CD4-positive, alpha-beta T cell treated with Interleukin-1 beta for 1 hour (primary cell): ENCODE results near the gene SLC24A4.
"Not testable (repeated sequence)": the region's sequence is repeated elsewhere in the genome, so short reads cannot be mapped to it uniquely, and the experiment has no call there.

ENCODE experiments used
- DNase-seq, 2 donors: peaks; one replicate each; pipeline ENCODE4 v3.0.0-alpha.2; 2020 to 2022

The SLC24A4 gene

DNA sequence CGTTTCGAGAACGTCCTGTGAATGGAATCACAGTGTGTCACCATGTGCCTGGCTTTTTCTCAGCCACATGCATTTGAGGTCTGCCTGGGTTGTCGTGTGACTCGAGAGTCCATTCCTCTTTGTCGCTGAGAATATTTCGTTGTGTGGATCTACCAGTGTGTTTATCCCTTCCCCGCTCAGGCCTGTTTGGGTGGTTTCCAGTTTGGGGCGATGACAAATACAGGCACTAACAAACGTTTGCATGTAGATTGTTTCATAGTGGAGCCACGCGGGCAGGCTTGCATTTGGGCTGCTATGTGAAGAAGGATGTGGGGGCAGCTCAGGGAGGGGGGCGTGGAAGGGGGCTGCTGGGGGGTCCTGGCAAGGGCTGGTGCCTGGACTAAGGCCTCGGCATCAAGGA, 204.8 kb downstream of the SLC24A4 start:
- no peak for DNase-seq

DNA sequence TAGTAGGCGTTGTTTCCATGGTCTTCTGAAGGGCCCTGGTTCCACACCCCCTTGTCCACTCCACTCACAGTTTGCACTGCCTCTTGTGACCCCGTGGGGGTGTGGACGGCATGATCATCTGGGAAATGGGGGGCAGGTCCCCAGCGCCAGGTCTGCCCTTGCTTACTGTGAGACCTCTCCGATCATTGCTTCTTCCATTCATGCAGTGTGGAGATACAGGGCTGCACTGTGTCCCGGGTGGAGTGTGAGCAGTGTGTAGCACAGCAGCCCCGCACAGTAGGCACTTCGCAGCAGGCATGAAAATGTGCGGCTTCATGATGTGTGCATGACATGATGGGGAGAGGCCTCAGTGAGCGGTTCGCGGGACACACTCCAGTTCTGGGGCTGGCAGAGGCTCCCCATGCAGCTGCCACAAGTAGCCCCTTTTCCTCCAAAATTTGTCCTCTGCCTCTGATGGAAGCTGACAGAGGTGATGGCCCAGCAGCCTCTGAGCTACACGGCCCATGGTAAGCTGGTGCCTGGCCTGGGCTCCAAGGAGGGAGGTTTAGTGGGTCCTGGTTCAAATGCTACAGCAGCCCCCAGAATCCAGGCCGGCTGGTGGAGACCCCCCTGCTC, 205.6 kb downstream of the SLC24A4 start:
- no peak for DNase-seq

DNA sequence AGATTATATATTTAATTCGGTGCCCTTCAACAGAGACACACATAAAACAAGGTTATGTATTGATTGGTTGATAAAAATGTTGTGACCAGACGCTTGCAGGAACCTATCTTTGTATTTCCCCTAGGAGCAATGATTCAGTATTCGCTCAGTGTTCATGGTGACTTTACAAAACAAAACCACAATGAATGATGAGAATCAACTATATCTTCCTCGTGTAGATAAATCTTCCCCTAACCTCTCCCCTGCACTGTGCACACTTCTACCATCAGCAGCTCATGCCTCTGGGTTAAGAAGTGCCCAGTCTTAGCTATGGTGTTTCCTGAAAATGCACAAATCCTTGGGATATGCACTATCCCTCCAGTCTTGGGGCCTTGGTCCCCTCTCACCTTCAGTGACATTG, 206.9 kb downstream of the SLC24A4 start:
- no peak for DNase-seq

DNA sequence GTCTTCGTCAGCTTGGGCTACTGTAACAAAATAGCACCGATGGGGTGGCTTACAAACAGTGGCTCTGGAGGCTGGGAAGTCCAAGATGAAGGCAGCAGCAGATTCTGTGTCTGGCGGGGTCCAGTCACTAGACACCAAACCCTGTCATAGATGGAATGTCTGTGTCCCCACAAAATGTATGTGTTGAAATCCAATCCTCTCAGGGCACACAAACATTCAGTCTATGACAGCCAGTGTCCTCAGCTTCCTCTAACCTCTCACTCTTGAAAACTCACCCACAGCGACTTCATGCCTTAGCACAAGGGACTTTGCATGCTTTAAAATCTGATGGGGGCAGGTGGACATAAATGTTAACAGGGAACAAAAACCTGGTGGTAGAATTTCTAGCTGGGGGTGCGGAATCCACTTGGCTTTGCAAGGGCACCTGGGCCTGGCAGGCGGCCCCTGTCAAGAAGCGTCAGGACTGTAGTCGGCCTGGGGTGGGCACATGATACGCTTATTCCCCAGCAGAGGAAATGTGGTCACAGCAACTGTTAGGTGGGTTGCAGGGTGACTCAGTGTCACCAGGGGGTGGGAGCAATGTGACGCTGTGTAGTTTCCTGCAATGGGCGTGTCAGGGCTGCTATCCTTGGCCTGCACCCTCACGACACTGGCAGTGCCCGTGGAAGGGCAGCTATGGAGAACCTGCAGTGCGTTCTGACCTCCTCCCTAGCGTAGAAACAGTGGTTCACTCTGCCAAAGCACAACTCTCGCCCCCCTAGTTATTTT, 208.3 kb downstream of the SLC24A4 start:
- peak; percentile 82 to 86 for DNase-seq

DNA sequence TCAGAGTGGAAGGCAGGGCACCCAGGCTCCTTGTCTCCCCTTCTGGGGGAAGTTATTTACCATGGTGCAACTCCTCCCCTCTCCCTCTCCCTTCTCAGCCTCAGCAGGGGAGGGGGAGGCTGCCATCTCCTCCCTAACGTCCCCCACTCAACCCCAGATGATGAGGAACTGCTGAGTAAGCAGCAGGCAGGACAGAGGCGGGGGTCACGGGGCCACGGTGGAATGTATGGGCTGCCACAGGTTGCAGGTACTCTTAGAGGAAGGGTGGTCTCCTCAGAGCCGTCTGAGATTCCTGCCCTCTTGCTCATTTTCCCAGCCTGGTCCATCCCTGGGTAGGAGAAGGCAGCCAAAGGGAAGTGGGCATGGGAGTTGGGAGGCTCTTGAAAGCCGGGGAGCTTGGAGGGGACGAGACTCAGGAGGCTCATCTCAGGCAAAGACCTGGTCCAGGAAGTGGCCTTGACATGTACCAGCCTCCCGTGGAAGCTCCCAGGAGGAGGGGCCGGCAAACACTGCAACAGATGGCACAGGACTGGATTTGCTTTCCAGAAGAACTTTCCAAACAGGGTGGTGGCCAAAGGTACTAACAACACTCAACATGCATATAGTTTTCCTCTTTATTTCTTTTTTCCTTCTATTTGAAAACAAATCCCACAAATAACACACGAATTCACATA, 209.7 kb downstream of the SLC24A4 start:
- DNase-seq: no peak

DNA sequence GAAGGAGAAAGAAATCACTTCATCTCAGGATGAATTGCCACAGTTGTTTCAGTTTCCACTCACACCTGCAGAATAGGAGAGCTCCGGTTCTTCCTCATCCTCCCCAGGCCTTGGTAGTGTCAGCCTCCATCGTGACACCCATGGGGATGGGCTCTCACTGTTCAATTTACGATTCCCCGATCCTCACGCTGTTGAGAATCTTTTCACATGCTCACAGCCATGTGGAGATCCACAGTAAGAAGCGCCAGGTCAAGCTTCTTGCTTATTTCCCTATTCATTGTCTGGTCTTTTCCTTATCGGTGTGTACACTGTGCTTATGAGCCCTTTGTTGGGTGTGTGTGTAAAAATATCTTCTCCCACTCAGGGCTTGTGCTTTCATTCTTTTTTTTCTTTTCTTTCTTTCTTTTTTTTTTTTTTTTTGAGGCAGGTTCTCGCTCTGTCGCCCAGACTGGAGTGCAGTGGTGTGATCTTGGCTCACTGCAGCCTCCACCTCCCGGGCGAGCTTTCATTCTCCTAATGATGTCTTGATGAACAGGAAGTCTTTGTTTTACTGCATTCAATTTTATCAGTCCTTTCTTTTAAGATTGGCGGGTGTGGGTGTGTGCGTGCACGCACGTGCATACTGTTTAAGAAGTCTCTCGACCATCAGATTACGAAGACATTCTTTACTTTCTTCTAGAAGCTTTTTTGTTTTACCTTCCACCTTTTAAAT, 212.1 kb downstream of the SLC24A4 start:
- DNase-seq: peak in 1 of 2 donors; percentile 45

DNA sequence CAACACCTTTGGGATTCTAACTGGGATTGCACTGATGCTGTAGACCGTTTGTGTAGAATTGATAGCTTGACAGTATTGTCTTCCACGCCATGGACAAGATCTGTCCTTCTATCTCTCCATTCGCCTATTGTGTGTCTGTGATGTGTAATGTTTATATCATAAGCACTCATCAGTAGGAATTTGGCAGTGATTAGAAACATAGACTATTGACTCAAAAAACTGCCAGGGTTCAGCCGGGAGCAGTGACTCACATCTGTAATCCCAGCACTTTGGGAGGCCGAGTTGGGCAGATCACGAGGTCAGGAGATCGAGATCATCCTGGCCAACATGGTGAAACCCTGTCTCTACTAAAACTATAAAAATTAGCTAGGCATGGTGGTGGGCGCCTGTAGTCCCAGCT, 213.3 kb downstream of the SLC24A4 start:
- DNase-seq: not testable (repeated sequence)

DNA sequence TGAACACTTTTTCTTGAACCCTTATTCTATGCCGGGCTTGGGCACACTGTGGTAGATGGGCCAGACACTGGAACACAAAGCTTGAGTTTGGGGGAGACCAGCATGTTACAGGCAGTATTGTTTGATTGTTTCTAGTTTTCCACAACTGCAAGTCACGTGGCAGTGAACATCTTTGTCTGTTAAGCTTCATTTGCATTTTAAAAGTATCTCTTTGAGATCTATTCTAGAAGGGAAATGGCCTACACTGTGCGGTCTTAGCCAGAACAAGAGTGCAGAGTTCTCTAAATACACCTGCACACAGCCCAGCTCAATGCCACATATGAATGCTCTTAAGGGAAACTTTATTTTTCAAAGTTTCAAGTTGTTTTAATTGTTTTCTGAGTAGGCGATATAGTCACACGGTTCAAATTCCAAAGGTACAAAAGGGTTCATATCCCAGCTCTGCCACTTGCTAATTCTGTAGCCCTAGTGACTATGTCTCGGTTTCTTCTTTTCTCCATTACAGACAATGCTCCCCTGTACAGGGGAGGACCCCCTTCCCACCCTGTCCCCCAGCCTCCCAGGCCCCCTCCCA, 215.5 kb downstream of the SLC24A4 start:
- DNase-seq: no peak

DNA sequence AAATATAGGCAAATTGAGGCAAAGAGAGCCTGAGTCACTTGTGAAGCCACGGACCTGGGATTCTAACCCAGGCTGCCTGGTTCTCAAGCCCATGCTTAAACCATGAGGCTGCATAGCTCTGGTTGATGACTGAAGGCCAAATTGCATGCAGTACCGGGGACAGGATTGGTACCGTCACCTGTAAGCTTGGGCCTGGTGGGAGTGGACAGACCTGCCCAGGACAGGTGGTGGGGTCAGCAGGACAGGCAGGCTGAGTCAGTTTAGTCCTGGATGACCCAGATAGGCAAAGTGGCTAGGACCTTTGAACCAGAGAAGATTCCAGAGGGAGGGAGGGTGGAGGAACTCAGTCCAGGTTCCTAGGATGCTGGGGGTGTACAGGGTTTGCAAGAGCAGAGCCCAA, 216.5 kb downstream of the SLC24A4 start:
- no peak for DNase-seq

DNA sequence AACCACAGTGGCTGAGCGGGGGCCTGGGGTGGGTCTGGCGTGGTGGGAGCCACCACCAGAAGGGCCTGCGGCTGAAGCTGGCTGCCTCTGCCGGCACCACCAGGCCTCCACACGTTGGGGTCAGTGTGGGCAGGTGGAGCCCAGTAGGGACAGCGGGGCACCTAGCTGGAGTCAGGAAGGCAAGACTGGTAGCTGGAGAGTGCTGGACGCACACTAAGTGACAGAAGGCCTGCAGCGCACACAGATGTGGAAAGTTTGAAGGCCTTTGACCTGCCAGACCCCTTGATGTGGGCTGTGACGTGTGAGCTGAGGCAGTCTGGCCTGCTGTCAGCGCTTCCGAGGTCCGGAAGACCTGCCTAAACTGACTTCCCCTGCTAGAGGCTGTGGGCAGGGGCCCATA, 216.9 kb downstream of the SLC24A4 start:
- peak; percentile 21 to 46 for DNase-seq

DNA sequence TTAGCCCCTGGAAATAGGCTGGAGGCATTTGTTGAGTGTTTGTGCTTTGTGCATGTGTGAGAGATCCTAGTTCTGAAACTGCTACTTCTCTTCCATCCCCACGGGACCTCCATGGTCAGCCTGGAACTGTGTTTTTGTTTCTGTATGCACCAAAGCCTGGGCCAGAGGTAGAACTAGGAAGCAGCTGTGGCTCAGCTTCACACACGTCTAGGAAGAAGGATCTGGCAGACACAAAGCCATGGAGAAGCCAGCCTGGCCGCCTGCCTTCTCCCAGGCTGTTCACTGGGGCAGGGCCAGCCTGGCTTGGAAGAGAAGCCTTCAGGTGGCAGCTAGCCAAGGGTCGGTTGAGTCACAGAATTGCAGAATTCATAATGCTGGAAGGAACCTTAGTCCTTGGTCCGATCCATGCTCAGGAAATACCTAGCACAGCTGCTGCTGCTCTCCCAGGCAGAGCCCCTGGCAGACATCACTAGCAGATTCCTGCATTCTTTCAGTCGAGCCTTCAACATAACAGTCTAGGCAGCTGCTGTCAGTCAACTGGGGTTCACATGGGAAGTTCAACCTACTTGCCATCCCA, 217.6 kb downstream of the SLC24A4 start:
- DNase-seq: no peak

DNA sequence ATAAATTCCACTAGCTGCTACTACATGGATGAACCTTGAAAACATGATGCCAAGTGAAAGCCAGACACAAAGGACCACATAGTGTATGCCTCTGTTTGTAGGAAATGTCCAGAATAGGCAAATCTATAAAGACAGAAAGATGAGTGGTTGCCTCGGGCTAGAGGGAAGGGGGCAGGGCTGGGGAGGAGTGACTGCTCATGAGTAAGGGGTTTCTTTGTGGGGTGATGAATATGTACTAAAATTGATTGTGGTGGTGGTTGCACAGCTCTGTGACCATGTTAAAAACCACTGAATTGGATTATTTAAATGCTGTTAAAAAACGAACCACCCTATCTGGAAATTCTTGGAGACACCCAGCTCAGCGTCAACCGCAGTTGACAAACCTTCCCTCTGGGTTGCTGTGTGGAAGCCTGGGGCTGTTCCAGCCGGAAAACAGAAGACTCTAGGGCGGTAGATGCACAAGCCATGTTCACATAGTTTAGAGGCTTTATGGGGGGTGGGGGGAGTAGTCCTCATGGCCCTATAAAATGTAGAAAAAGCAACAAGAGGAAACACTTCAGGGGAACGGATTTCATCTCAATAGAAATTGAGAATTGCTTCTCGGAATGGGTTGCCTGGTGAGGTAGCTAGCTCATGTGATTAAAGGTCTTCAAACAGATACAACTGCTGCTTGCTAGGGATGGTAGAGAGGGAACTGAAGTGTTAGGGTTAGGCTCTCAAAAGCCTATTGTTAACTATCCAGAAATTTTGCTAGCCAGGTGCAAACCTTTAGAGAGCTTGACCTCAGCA, 220.0 kb downstream of the SLC24A4 start:
- no peak for DNase-seq

DNA sequence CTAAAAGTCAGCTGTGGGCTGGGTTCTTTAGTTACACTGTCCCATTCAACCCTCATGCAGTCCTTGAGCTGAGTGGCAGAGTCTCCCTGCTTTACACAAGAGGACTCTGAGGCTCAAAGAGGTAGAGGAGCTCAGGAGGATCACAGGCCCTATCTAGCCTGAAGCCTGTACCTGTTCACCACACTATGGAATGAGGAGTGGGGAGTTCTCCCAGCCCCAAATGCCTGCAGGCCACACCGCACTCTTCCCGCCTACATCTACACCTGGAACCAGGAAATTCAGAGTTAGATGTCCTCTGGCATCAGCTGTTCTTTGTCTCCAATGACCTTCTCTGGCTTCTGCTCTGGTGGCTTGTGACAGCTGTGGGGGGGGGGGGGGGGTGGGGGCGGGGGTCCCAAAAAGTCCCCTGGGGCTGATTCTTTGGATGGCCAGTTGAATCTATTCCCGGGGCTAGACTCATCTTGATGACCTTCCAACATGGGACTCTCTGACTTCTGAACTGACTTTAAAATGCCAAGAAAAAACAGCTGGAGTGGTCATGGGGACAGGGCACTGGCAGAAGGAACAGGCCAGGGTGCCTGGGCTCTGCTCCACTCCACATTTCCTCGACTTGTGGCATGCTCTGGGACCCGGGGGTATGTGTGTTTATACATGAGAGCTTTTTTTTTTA, 221.2 kb downstream of the SLC24A4 start:
- no peak for DNase-seq

DNA sequence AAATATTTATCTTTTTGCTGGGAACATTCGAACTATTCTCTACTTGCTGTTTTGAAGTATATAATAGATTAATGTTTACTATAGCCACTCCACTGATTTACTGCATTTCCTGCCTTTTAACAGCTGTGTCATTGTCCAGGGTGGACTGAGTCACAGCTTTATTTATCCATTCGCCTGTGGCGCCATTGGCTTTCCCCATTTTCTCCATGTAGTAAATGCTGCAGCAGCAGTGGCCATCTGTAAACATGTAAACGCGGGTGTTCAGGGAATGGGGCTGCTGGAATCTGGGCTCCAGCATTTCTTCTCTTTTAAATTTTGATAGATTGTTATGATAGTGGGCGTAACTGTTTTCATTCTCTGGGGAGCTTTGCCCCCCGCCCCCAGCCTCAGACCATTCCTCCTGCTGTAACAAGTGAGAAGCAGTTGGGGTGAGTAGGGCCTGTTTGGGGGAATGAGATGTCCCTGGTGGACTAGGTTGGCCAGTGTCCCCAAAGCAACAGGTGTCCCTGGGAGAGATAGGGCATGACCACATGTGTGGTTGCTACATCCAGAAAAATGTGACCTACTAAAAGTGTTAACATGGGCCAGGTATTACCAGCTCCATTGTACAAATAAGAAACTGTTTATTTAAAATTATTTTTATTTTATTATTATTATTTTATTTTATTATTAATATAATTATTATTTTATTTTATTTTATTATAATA, 223.5 kb downstream of the SLC24A4 start:
- DNase-seq: no peak

DNA sequence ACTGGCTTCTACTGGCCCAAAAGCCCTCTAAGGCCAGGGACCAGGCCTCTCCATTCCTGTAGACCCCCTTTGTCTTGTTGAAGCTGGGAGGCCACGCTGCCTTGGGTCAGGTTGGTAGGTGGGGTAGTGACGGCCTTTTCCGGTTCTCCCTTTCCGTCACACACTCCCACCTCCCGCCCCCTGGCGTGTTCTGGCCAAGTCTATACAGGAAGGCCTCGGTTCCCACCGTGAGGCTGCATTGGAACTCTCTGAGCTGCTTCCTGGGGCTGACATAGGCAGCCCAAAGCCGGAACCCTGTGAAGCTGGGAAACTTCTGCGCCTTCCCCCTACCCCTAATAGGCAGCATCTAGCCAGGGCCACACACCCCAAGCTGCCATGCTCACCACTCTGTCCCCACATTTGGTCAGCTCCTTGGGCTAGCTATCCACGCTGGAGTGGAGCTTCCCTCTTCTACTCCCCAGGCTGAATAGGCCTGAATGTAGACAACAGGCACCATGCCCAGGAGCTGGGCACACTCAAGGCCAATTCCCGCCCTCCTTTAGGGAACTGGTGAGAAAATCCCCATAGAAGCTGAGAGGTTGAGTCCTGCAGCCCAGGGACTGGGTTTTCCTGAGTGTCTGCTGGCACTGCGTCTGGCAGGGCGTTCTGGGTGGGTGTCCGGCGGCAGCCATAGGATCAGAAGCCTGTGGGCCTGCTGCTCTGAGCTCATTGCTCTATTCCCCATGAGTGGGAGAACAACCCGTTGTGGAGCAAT, 226.3 kb downstream of the SLC24A4 start:
- DNase-seq: no peak

DNA sequence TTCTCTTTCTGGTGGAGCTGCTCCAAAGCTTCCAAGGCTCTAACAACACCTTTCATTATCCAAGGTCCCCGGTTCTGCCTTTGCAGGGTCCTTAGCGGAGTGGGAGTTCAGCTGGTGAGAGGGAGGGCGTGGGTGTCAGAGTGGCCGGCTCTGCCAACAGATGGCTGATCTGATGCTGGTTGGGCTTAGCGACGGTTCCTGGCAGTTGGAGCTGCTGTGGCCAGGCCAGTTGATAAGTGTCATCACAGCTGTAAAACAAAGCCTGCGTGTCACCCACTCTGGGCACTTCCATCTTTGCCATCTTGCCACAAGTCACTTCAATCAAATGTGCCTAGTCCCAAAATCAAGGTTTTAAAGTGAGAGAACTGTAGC, 226.9 kb downstream of the SLC24A4 start:
- no peak for DNase-seq
